Tibial nerve (tissue), 3 donors: Measurements from ENCODE around the gene GOLGA8H.
"Not testable (repeated sequence)": the region's sequence is repeated elsewhere in the genome, so short reads cannot be mapped to it uniquely, and the experiment has no call there.

Source experiments
- CTCF ChIP-seq, 5 experiments: fragments of 200-600 bp in 3 of 5; fragments of 450-650 bp in 2 of 5; sonication (generic) in 3 of 5; IDR thresholded peaks; one replicate each; pipeline ENCODE4 v1.5.1; 2016 to 2019; ENCODE audit warnings: antibody characterized with exemption in 5 of 5, mild to moderate bottlenecking in 3 of 5, moderate library complexity in 2 of 5
- POLR2A ChIP-seq, 2 donors: fragments of 450-650 bp; IDR thresholded peaks; one replicate each; pipeline ENCODE4 v1.6.1; 2017; ENCODE audit warnings: antibody characterized with exemption in 2 of 2, mild to moderate bottlenecking in 2 of 2, moderate library complexity in 2 of 2

GRCh38 chr15:30573012-30573491 lies 30.8 kb upstream of the GOLGA8H start:
- TF ChIP-seq CTCF, POLR2A (IDR thresholded peaks at IDR 0.05): not testable (repeated sequence)
